Natural killer cell (primary cell): ENCODE data around the gene SORCS2. TPM values are rescaled to one million over a fixed set of nuclear protein-coding genes. Genes with fewer than 3 reads are reported as not detected.

Source experiments
- ATAC-seq, 3 donors: fragments of 150-1000 bp in 2 of 3; fragments of 200-7000 bp in 1 of 3; cut with Tn5 transposase; 1 replicate in 1 of 3; 2 replicates in 2 of 3; pipeline ENCODE4 v1.10.0; 2021; ENCODE audit warnings: mild to moderate bottlenecking in 2 of 3, moderate library complexity in 2 of 3
- DNase-seq, 2 donors: peaks; one replicate each; pipeline versions ENCODE4 v3.0.0 to v3.0.0-alpha.2; 2013 to 2021; ENCODE audit warnings: mixed read lengths in 1 of 2
- H3K27ac ChIP-seq: one replicate; pipeline ENCODE4 v1.5.1; 2013; ENCODE audit warnings: mild to moderate bottlenecking, low read length
- H3K27me3 ChIP-seq: one replicate; pipeline ENCODE4 v1.6.1; 2013; ENCODE audit warnings: low read length; ENCODE audit not compliant: control insufficient read depth, insufficient read depth
- H3K36me3 ChIP-seq: one replicate; pipeline ENCODE4 v1.6.1; 2013; ENCODE audit warnings: low read length; ENCODE audit not compliant: control insufficient read depth, insufficient read depth
- H3K4me1 ChIP-seq: one replicate; pipeline ENCODE4 v1.6.1; 2013; ENCODE audit warnings: low read length; ENCODE audit not compliant: control insufficient read depth, insufficient read depth
- H3K4me3 ChIP-seq: one replicate; pipeline ENCODE4 v1.5.1; 2013; ENCODE audit warnings: low read length
- H3K9me3 ChIP-seq: one replicate; pipeline ENCODE4 v1.6.1; 2013; ENCODE audit warnings: low read length; ENCODE audit not compliant: control insufficient read depth, insufficient read depth
- H3K27ac Mint-ChIP-seq, 2 donors: one replicate each; pipeline ENCODE4 v1.8.0; 2022; ENCODE audit warnings: mild to moderate bottlenecking in 2 of 2, mixed read lengths in 2 of 2, moderate library complexity in 1 of 2
- H3K27me3 Mint-ChIP-seq, 2 donors: one replicate each; pipeline ENCODE4 v1.8.0; 2022; ENCODE audit warnings: low read depth in 2 of 2, mixed read lengths in 2 of 2
- H3K36me3 Mint-ChIP-seq: one replicate; pipeline ENCODE4 v1.8.0; 2022; ENCODE audit warnings: mixed read lengths
- H3K4me1 Mint-ChIP-seq, 2 donors: one replicate each; pipeline ENCODE4 v1.8.0; 2022; ENCODE audit warnings: mixed read lengths in 2 of 2
- H3K4me3 Mint-ChIP-seq: one replicate; pipeline ENCODE4 v1.8.0; 2022; ENCODE audit warnings: mild to moderate bottlenecking, moderate library complexity, mixed read lengths
- H3K9me3 Mint-ChIP-seq, 2 donors: one replicate each; pipeline ENCODE4 v1.8.0; 2022; ENCODE audit warnings: mixed read lengths in 2 of 2
- CTCF ChIP-seq: fragments of 200-600 bp; IDR thresholded peaks from one replicate; pipeline ENCODE4 v1.8.0; 2022; ENCODE audit warnings: antibody characterized with exemption
- WGBS: methylation state at CpG from one replicate; pipeline ENCODE4 v1.1.7; 2013; ENCODE audit warnings: missing lambda C conversion rate; ENCODE audit not compliant: insufficient coverage; 5-methylcytosine and 5-hydroxymethylcytosine counted together
- intact Hi-C: fragments of 100-400 bp; cut with micrococcal nuclease; formaldehyde crosslinking; loops from one replicate; pipeline ENCODE4 v1.14.2; 2022
- total RNA-seq, 4 donors: library from RNA; stranded (reverse); fragments of 120-200 nt in 1 of 4; gene quantifications; one replicate each; pipeline versions ENCODE4 v1.2.3 to v1.2.4, GENCODE V29; 2013 to 2022

Gene SORCS2
- total RNA-seq, 3 donors from 2014 or later (not counting 1 experiment from before 2014, with no cell fraction given): 1.2 to 2.5 (median 1.4) TPM

- no peaks in the 10 kb centered on the region for H3K27me3 ChIP-seq
- no peaks in the 10 kb centered on the region for H3K36me3 ChIP-seq
- Mint-ChIP-seq H3K9me3 (no peaks in the 10 kb centered on the region), H3K27me3 (peaks cover 12 to 14% of the 10 kb centered on the region in 2 donors), H3K4me1 (no peaks in the 10 kb centered on the region), H3K27ac (no peak overlapping the region), H3K36me3 (no peaks in the 10 kb centered on the region), H3K4me3 (no peak overlapping the region)
- no peaks in the 10 kb centered on the region for H3K4me1 ChIP-seq
- DNase-seq (no peak), ATAC-seq (no peak)
- no peak overlapping the region for H3K4me3 ChIP-seq
- 62% methylated on average over 12 of the region's 12 CpGs for WGBS
- H3K27ac ChIP-seq: no peak overlapping the region
- no peak for TF ChIP-seq CTCF
- peaks cover 10% of the 10 kb centered on the region for H3K9me3 ChIP-seq
- intact Hi-C loops: no loop called here
These were observed 48.0 kb downstream of the SORCS2 start for GRCh38 chr4:7240306-7240705.

- H3K27me3 ChIP-seq: no peaks in the 10 kb centered on the region
- no peak overlapping the region for H3K27ac ChIP-seq
- no peaks in the 10 kb centered on the region for H3K4me1 Mint-ChIP-seq
- no peaks in the 10 kb centered on the region for H3K36me3 ChIP-seq
- no peak for TF ChIP-seq CTCF
- 86% methylated on average over 18 of the region's 18 CpGs for WGBS
- intact Hi-C loops: no loop called here
- ATAC-seq (no peak), DNase-seq (no peak)
- no peaks in the 10 kb centered on the region for H3K4me1 ChIP-seq
- peaks cover 10% of the 10 kb centered on the region for H3K9me3 ChIP-seq
- H3K27ac Mint-ChIP-seq: no peak overlapping the region
- no peak overlapping the region for H3K4me3 Mint-ChIP-seq
- no peak overlapping the region for H3K4me3 ChIP-seq
- H3K27me3 Mint-ChIP-seq: peaks cover 12 to 14% of the 10 kb centered on the region in 2 donors
- H3K9me3 Mint-ChIP-seq: no peaks in the 10 kb centered on the region
- H3K36me3 Mint-ChIP-seq: no peaks in the 10 kb centered on the region
These were observed 49.3 kb downstream of the SORCS2 start for GRCh38 chr4:7241597-7242125.

DNA sequence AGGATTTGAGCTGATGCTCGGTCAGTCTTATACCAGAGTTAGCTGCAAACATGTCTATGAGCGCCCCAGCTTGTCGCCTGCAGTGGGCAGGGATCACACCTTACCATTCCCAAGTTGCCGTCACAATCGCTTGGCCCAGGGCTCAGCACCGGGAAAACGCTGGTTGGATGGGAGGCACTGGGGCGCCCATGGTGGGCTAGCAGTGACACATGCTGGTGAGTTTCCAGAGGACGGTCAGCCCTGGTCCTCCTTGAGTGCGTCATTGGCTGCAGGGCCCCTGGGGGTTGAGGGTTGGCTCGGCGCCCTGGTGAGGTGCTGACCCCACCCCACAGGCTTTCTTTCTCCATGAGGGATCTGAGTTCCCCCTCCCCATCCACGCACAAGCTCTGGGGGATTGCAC lies 50.4 kb downstream of the SORCS2 start:
- Mint-ChIP-seq H3K27me3 (peaks cover 12 to 14% of the 10 kb centered on the region in 2 donors), H3K4me3 (no peak overlapping the region), H3K4me1 (no peaks in the 10 kb centered on the region), H3K9me3 (no peaks in the 10 kb centered on the region), H3K36me3 (no peaks in the 10 kb centered on the region), H3K27ac (no peak overlapping the region)
- no peak for ATAC-seq
- TF ChIP-seq CTCF: no peak
- H3K36me3 ChIP-seq: no peaks in the 10 kb centered on the region
- peaks cover 10% of the 10 kb centered on the region for H3K9me3 ChIP-seq
- no peak overlapping the region for H3K4me3 ChIP-seq
- no peaks in the 10 kb centered on the region for H3K27me3 ChIP-seq
- no peak for DNase-seq
- 64% methylated on average over 13 of the region's 13 CpGs for WGBS
- intact Hi-C loops: no loop called here
- H3K4me1 ChIP-seq: no peaks in the 10 kb centered on the region
- H3K27ac ChIP-seq: no peak overlapping the region
